NCI-H2227 (cell line): ENCODE measurements around the gene PTPRN2.
A peak's percentile ranks its signal among the peaks of the same experiment; 100 is the strongest.

Experiments
- DNase-seq: peaks from one replicate; lab custom pipeline; 2025; ENCODE audit not compliant: unreplicated experiment; lab: John Stamatoyannopoulos, UW

PTPRN2 gene

GRCh38 chr7:158447506-158448171, 140.0 kb downstream of the PTPRN2 start:
- DNase-seq: no peak

- no peak for DNase-seq
Observed at GRCh38 chr7:158447151-158447505, 140.5 kb downstream of the PTPRN2 start.

GRCh38 chr7:158446706-158447105, 140.9 kb downstream of the PTPRN2 start:
- no peak for DNase-seq

- DNase-seq: no peak
Observed at GRCh38 chr7:158446281-158446680, 141.3 kb downstream of the PTPRN2 start.

- DNase-seq: no peak
Observed at GRCh38 chr7:158445421-158446175, 142.0 kb downstream of the PTPRN2 start.

- DNase-seq: no peak
Observed at GRCh38 chr7:158444501-158445420, 142.9 kb downstream of the PTPRN2 start.

GRCh38 chr7:158443688-158444483, 143.7 kb downstream of the PTPRN2 start:
- no peak for DNase-seq

GRCh38 chr7:158443014-158443687, 144.5 kb downstream of the PTPRN2 start:
- DNase-seq: no peak

GRCh38 chr7:158442260-158442659, 145.4 kb downstream of the PTPRN2 start:
- peak; percentile 31 for DNase-seq

GRCh38 chr7:158439035-158439434, 148.6 kb downstream of the PTPRN2 start:
- DNase-seq: no peak

- DNase-seq: peak; percentile 74
Observed at GRCh38 chr7:158432369-158433341, 155.0 kb downstream of the PTPRN2 start.

GRCh38 chr7:158431941-158432347, 155.7 kb downstream of the PTPRN2 start:
- DNase-seq: no peak

GRCh38 chr7:158431055-158431940, 156.3 kb downstream of the PTPRN2 start:
- DNase-seq: no peak

GRCh38 chr7:158430308-158431034, 157.2 kb downstream of the PTPRN2 start:
- no peak for DNase-seq

- no peak for DNase-seq
Observed at GRCh38 chr7:158428837-158429753, 158.5 kb downstream of the PTPRN2 start.

GRCh38 chr7:158428131-158428836, 159.3 kb downstream of the PTPRN2 start:
- no peak for DNase-seq
